Activated naive CD8-positive, alpha-beta T cell treated with anti-CD3 and anti-CD28 coated beads, Interleukin-2, amount 10 ng/mL, durations not matched to agents 7 days and 5 days (primary cell): ENCODE results near the gene GAB1. TPM values are rescaled to one million over a fixed set of nuclear protein-coding genes. Genes with fewer than 3 reads are reported as not detected.
"Not testable (repeated sequence)": the region's sequence is repeated elsewhere in the genome, so short reads cannot be mapped to it uniquely, and the experiment has no call there.

ENCODE experiments used
- ATAC-seq: fragments of 150-1000 bp; cut with Tn5 transposase; one replicate; pipeline ENCODE4 v1.10.0; 2021; ENCODE audit warnings: low read depth, moderate library complexity
- POLR2A ChIA-PET: fragments of 350-600 bp; sonication (Branson Sonifier 250); formaldehyde crosslinking; loops from one replicate; lab custom pipeline; 2021; ENCODE audit warnings: antibody characterized with exemption; lab: Charles Lee
- DNase-seq: peaks from one replicate; pipeline ENCODE4 v3.0.0; 2021
- H3K27ac Mint-ChIP-seq: one replicate; pipeline ENCODE4 v1.8.0; 2022; ENCODE audit warnings: mild to moderate bottlenecking, mixed read lengths
- H3K27me3 Mint-ChIP-seq: one replicate; pipeline ENCODE4 v1.8.0; 2022; ENCODE audit warnings: mild to moderate bottlenecking, moderate library complexity, mixed read lengths
- H3K36me3 Mint-ChIP-seq: one replicate; pipeline ENCODE4 v1.8.0; 2021; ENCODE audit warnings: mild to moderate bottlenecking, mixed read lengths
- H3K4me1 Mint-ChIP-seq: one replicate; pipeline ENCODE4 v1.8.0; 2021; ENCODE audit warnings: mixed read lengths
- H3K4me3 Mint-ChIP-seq: one replicate; pipeline ENCODE4 v1.8.0; 2022; ENCODE audit warnings: mild to moderate bottlenecking, moderate library complexity, mixed read lengths
- H3K9me3 Mint-ChIP-seq: one replicate; pipeline ENCODE4 v1.8.0; 2021; ENCODE audit warnings: mixed read lengths
- total RNA-seq, 2 experiments: library from RNA; stranded (reverse); gene quantifications; one replicate each; pipeline ENCODE4 v1.2.3, GENCODE V29; 2021

GAB1 gene
- total RNA-seq, 2 experiments from 2014 or later = 0.62 to 0.80 TPM

- POLR2A ChIA-PET = no interaction called here
These were observed 8.1 kb downstream of the GAB1 start for GRCh38 chr4:143344774-143345173.

GRCh38 chr4:143345356-143345755, 8.7 kb downstream of the GAB1 start:
- DNase-seq (no peak), ATAC-seq (no peak)
- H3K9me3 Mint-ChIP-seq = no peaks in the 10 kb centered on the region
- no peaks in the 10 kb centered on the region for H3K4me1 Mint-ChIP-seq
- peaks cover 46% of the 10 kb centered on the region for H3K27me3 Mint-ChIP-seq
- no peak overlapping the region for H3K27ac Mint-ChIP-seq
- POLR2A ChIA-PET = no interaction called here
- no peaks in the 10 kb centered on the region for H3K36me3 Mint-ChIP-seq
- H3K4me3 Mint-ChIP-seq = no peak overlapping the region

More at GRCh38 chr4:143344774-143345173, 8.1 kb downstream of the GAB1 start:
- no peak overlapping the region for H3K4me3 Mint-ChIP-seq
- no peak for ATAC-seq
- H3K27me3 Mint-ChIP-seq = peaks cover 50% of the 10 kb centered on the region
- H3K4me1 Mint-ChIP-seq = no peaks in the 10 kb centered on the region
- H3K27ac Mint-ChIP-seq = no peak overlapping the region
- DNase-seq = no peak
- H3K36me3 Mint-ChIP-seq = no peaks in the 10 kb centered on the region
- no peaks in the 10 kb centered on the region for H3K9me3 Mint-ChIP-seq

- no peak overlapping the region for H3K27ac Mint-ChIP-seq
- no peaks in the 10 kb centered on the region for H3K36me3 Mint-ChIP-seq
- H3K4me3 Mint-ChIP-seq = no peak overlapping the region
- POLR2A ChIA-PET = no interaction called here
- ATAC-seq (no peak), DNase-seq (no peak)
- H3K4me1 Mint-ChIP-seq = no peaks in the 10 kb centered on the region
- H3K9me3 Mint-ChIP-seq = no peaks in the 10 kb centered on the region
- peaks cover 39% of the 10 kb centered on the region for H3K27me3 Mint-ChIP-seq
These were observed 9.5 kb downstream of the GAB1 start for GRCh38 chr4:143346206-143346605.

GRCh38 chr4:143347484-143348111, 10.9 kb downstream of the GAB1 start:
- Mint-ChIP-seq H3K27me3 (peaks cover 36% of the 10 kb centered on the region), H3K4me1 (no peaks in the 10 kb centered on the region), H3K9me3 (no peaks in the 10 kb centered on the region), H3K27ac (no peak overlapping the region), H3K36me3 (no peaks in the 10 kb centered on the region), H3K4me3 (no peak overlapping the region)
- ATAC-seq = no peak
- POLR2A ChIA-PET = no interaction called here
- no peak for DNase-seq

- Mint-ChIP-seq H3K36me3 (no peaks in the 10 kb centered on the region), H3K4me3 (no peak overlapping the region), H3K27ac (no peak overlapping the region), H3K4me1 (no peaks in the 10 kb centered on the region), H3K9me3 (no peaks in the 10 kb centered on the region), H3K27me3 (peaks cover 36% of the 10 kb centered on the region)
- POLR2A ChIA-PET = no interaction called here
- DNase-seq (no peak), ATAC-seq (no peak)
These were observed 11.8 kb downstream of the GAB1 start for GRCh38 chr4:143348233-143349077.

- DNase-seq, H3K4me1 Mint-ChIP-seq, H3K4me3 Mint-ChIP-seq, ATAC-seq, H3K27ac Mint-ChIP-seq, H3K36me3 Mint-ChIP-seq, H3K9me3 Mint-ChIP-seq, POLR2A ChIA-PET: not testable (repeated sequence)
- H3K27me3 Mint-ChIP-seq = peaks cover 37% of the 10 kb centered on the region
These were observed 13.3 kb downstream of the GAB1 start for GRCh38 chr4:143349858-143350527.

GRCh38 chr4:143351149-143351691, 14.5 kb downstream of the GAB1 start:
- Mint-ChIP-seq H3K27ac (no peak overlapping the region), H3K27me3 (peaks cover 29% of the 10 kb centered on the region), H3K36me3 (no peaks in the 10 kb centered on the region), H3K4me3 (no peak overlapping the region), H3K4me1 (no peaks in the 10 kb centered on the region), H3K9me3 (no peaks in the 10 kb centered on the region)
- POLR2A ChIA-PET = no interaction called here
- no peak for ATAC-seq
- DNase-seq = no peak

- DNase-seq (no peak), ATAC-seq (no peak)
- H3K36me3 Mint-ChIP-seq = no peaks in the 10 kb centered on the region
- no peaks in the 10 kb centered on the region for H3K4me1 Mint-ChIP-seq
- no peak overlapping the region for H3K4me3 Mint-ChIP-seq
- POLR2A ChIA-PET = no interaction called here
- peaks cover 25% of the 10 kb centered on the region for H3K27me3 Mint-ChIP-seq
- H3K27ac Mint-ChIP-seq = no peak overlapping the region
- no peaks in the 10 kb centered on the region for H3K9me3 Mint-ChIP-seq
These were observed 15.2 kb downstream of the GAB1 start for GRCh38 chr4:143351774-143352451.

- H3K9me3 Mint-ChIP-seq = no peaks in the 10 kb centered on the region
- H3K27ac Mint-ChIP-seq = no peak overlapping the region
- DNase-seq (no peak), ATAC-seq (no peak)
- no peaks in the 10 kb centered on the region for H3K36me3 Mint-ChIP-seq
- POLR2A ChIA-PET = no interaction called here
- H3K4me3 Mint-ChIP-seq = no peak overlapping the region
- H3K4me1 Mint-ChIP-seq = no peaks in the 10 kb centered on the region
- H3K27me3 Mint-ChIP-seq = peaks cover 21% of the 10 kb centered on the region
These were observed 16.0 kb downstream of the GAB1 start for GRCh38 chr4:143352720-143353119.

- ATAC-seq (no peak), DNase-seq (no peak)
- POLR2A ChIA-PET = no interaction called here
- peaks cover 2% of the 10 kb centered on the region for H3K4me1 Mint-ChIP-seq
- H3K4me3 Mint-ChIP-seq = no peak overlapping the region
- H3K36me3 Mint-ChIP-seq = peaks cover under 1% of the 10 kb centered on the region
- H3K27me3 Mint-ChIP-seq = peaks cover 21% of the 10 kb centered on the region
- no peak overlapping the region for H3K27ac Mint-ChIP-seq
- H3K9me3 Mint-ChIP-seq = no peaks in the 10 kb centered on the region
These were observed 17.1 kb downstream of the GAB1 start for GRCh38 chr4:143353797-143354196.

GRCh38 chr4:143354990-143355389, 18.3 kb downstream of the GAB1 start:
- Mint-ChIP-seq H3K4me3 (no peak overlapping the region), H3K27ac (no peak overlapping the region), H3K9me3 (peaks cover 2% of the 10 kb centered on the region), H3K27me3 (peaks cover 21% of the 10 kb centered on the region), H3K36me3 (peaks cover 11% of the 10 kb centered on the region), H3K4me1 (peaks cover 14% of the 10 kb centered on the region)
- no peak for DNase-seq
- POLR2A ChIA-PET = no interaction called here
- ATAC-seq = no peak

GRCh38 chr4:143355540-143356217, 19.0 kb downstream of the GAB1 start:
- POLR2A ChIA-PET = no interaction called here

More at GRCh38 chr4:143355540-143356217, 19.0 kb downstream of the GAB1 start:
- H3K4me3 Mint-ChIP-seq = no peak overlapping the region
- H3K4me1 Mint-ChIP-seq = peaks cover 16% of the 10 kb centered on the region
- peaks cover 2% of the 10 kb centered on the region for H3K9me3 Mint-ChIP-seq
- peaks cover 11% of the 10 kb centered on the region for H3K36me3 Mint-ChIP-seq
- H3K27me3 Mint-ChIP-seq = peaks cover 21% of the 10 kb centered on the region
- no peak overlapping the region for H3K27ac Mint-ChIP-seq
- DNase-seq (no peak), ATAC-seq (no peak)
